GM13977 (cell line): Measurements from ENCODE around the gene CREM.

Experiments
- DNase-seq: peaks from one replicate; pipeline ENCODE4 v3.0.0; 2012; ENCODE audit warnings: low spot score
- CTCF ChIP-seq: IDR thresholded peaks from 2 replicates; pipeline ENCODE4 v1.5.1; 2012; ENCODE audit warnings: mild to moderate bottlenecking, control low read depth; ENCODE audit not compliant: insufficient read depth; ENCODE audit errors: extremely low read depth, missing control alignments
- in situ Hi-C: fragments of 300-500 bp; cut with MboI; formaldehyde crosslinking; loops from one replicate; pipeline ENCODE4 v1.12.0; 2022; ENCODE audit warnings: low sequenced_read_pairs, low pct_unique_long_range_greater_than_20kb, mixed read lengths, inconsistent platforms; ENCODE audit not compliant: unreplicated experiment

CREM gene

GRCh38 chr10:35194906-35195305 is 68.3 kb downstream of the CREM start:
- in situ Hi-C loops = no loop called here
- TF ChIP-seq CTCF = no peak
- DNase-seq = no peak

GRCh38 chr10:35195361-35196306 is 69.0 kb downstream of the CREM start:
- peak; percentile 65 for DNase-seq
- TF ChIP-seq CTCF = peak; percentile 67

GRCh38 chr10:35200487-35200886 is 73.8 kb downstream of the CREM start:
- no peak for TF ChIP-seq CTCF
- DNase-seq = no peak
- in situ Hi-C loops = no loop called here

More at GRCh38 chr10:35195361-35196306, 69.0 kb downstream of the CREM start:
- in situ Hi-C loops = no loop called here

DNA sequence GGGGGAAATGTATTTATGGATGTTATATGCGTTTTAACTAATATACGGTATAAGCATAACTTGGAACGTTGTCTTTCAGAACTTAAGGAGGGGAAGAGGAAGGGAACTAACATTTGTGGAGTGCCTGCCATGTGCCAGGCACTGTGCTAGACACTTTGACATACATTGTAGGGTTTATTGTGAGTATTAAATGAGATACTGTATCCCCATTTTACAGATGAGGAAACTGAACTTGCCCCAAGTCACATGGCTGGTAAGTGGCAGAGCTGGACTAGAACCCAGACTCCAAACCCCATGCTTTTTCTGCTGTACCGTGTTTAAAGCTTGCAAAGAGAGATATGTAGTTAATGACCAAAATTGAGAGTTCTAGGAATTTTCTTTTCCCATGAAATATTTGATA is 74.6 kb downstream of the CREM start:
- in situ Hi-C loops = no loop called here
- TF ChIP-seq CTCF = no peak
- no peak for DNase-seq

DNA sequence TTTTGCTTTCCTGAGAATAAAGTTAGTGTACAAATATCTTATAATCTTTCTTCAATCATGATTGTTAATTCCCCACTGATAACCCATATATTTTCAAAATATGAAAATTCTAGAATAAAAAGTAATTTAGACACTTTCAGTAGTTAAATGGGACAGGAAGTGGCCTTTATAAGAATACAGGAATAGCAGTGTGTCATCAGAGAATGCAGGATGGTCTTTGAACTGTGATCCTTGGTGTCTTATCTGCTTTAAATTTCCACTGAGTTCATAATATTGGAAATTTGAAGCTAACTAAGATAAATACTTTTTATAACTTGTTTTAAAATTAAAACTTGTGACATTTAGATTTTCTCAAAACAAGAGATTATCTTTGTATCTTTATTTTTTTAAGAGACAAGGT is 75.4 kb downstream of the CREM start:
- TF ChIP-seq CTCF = no peak
- no peak for DNase-seq
- in situ Hi-C loops = no loop called here

- DNase-seq = no peak
- in situ Hi-C loops = no loop called here
- TF ChIP-seq CTCF = no peak
Measured at GRCh38 chr10:35203745-35204144, 77.1 kb downstream of the CREM start.
